GM21786 (cell line): Measurements from ENCODE around the gene FAAH.
"Not testable (repeated sequence)": the region's sequence is repeated elsewhere in the genome, so short reads cannot be mapped to it uniquely, and the experiment has no call there.

Source experiments
- ATAC-seq: cut with Tn5 transposase; IDR thresholded peaks from one replicate; pipeline ENCODE4 v1.9.1; 2021; ENCODE audit not compliant: unreplicated experiment

The FAAH gene

GRCh38 chr1:46394108-46394871 lies at the start of gene FAAH:
Gene FAAH, plus strand, starts transcription at chr1:46394317. Its CDS starts 32 bp downstream, at chr1:46394349.
- ATAC-seq, result no peak

GRCh38 chr1:46344481-46344880 lies 49.6 kb upstream of the FAAH start:
- ATAC-seq, result no peak

DNA sequence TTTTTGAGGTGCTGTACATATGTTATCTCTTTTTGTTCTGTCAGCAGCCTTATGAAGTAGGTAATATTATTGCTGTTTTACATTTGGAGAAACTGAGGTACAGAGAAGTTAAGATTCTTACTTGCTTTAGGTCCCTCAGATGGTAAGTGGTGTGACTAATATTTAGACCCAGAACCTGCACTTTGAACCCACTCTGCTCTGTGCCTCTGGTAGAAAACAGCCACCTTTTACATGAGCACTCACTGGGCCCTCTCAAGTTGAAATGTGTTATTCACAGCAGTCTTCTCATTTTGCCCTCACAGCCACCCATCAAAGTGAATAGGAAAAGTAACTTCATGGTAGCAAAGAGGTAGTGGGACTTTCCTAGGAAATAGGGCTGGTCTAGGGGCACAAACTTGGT lies 48.8 kb upstream of the FAAH start:
- ATAC-seq, result no peak

DNA sequence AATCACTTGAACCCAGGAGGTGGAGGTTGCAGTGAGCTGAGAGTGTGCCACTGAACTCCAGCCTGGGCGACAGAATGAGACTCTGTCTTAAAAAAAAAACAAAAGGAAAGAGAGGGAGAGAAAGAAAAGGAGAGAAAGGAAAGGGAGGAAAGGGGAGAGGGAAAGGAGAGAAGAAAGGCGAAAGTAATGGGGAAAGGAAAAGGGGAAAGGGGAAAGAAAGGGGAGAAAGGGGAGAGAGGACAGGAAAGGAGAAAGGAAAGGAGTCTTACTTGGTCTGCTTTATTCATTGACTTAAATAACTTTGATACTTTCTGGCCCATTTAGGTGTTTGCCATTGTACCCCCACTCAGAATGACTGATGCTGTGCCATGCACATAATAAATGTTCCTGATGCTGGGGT lies 41.8 kb upstream of the FAAH start:
- ATAC-seq, result no peak

DNA sequence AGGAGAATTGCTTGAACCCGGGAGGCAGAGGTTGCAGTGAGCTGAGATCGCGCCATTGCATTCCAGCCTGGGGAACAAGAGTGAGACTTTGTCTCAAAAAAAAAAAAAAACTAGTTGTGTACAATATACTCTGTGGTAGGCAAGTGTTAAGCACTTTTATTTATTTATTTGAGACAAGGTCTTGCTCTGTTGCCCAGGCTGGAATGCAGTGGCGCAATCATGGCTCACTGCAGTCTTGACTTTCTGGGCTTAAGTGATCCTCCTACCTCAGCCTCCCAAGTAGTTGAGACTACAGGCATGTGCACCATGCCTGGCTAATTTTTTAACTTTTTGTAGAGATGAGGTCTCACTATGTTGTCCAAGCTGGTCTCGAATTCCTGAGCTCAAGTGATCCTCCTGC lies 38.2 kb upstream of the FAAH start:
- not testable (repeated sequence) for ATAC-seq

DNA sequence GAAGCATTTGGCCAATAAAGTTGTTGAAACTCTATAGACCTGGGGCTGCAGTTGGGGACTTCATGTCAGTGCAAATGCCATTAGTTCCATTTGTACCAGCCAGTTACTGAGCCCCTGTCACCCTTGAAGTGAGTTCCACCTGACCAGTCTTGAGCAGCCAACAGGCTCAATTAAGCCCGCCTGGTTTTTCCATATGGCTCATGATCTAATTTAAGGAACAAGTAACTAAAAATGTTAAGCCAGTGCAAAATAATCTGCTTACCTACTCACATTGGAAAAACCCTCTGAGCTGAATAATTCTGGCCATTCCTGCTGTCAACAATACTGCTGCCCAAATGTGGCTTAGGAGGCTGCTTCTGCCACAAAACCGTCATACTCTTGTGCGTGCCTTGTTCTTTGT lies 32.0 kb upstream of the FAAH start:
- no peak for ATAC-seq

GRCh38 chr1:46363121-46363520 lies 31.0 kb upstream of the FAAH start:
- no peak for ATAC-seq

DNA sequence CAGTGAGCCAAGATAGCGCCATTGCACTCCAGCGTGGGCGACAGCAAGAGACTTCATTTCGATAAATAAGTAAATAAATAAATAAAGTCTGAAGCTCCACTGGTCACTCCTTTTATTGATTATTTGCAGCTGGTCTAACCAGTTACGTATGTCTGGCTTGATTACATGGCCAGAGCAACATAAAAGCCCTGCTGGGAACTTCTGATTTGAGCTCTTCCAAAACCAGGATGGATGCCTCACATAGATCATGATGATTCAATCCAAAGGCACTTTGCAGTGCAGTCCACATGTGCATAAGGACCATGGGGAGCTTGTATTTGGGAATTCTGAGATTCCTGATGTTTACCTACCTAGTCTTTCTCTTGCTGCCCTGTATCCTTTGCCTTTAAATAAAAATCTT lies 29.5 kb upstream of the FAAH start:
- no peak for ATAC-seq

DNA sequence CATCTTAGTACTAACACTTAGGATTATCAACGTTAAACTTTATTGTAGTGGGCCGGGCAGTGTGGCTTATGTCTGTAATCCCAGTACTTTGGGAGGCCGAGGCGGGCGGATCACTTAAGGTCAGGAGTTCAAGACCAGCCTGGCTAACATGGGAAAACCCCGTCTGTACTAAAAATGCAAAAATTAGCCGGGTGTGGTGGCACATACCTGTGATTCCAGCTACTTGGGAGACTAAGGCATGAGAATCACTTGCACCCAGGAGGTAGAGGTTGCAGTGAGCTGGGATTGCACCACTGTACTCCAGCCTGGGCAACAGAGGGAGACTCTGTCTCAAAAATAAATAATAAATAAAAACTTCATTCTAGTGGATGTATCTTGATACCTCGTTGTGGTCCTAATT lies 28.3 kb upstream of the FAAH start:
- not testable (repeated sequence) for ATAC-seq

DNA sequence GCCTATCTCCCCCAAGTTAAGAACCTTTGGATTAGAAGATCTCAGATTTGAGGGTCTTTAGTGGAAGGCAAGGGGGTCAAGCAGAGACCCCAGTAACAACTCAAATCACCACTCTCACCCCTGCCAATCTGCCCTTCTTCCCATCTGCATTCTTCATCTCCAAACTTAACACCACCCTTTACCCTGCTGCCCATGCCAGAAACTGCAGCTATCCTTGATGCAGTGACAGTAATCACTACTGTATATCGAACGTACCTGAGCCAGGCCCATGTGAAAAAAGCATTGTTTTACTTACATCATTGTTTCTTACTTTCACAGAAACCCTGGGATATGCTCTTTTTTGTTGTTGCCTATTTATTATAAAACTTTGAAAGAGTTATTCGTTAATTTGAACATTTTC lies 27.0 kb upstream of the FAAH start:
- no peak for ATAC-seq

DNA sequence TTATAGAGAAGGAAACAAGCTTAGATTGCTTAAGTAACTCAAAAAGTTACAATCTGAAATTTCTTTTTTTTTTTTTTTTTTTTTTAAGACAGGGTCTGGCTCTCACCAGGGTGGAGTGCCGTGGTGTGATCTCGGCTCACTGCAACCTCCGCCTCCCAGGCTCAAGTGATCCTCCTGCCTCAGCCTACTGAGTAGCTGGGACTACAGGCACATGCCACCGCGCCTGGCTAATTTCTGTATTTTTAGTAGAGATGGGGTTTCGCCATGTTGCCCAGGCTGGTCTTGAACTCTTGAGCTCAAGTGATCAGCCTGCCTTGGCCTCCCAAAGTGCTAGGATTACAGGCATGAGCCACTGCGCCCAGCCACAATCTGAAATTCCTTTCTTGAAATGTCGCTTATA lies 26.4 kb upstream of the FAAH start:
- not testable (repeated sequence) for ATAC-seq

- no peak for ATAC-seq
Measured at GRCh38 chr1:46368791-46369190, 25.3 kb upstream of the FAAH start.

DNA sequence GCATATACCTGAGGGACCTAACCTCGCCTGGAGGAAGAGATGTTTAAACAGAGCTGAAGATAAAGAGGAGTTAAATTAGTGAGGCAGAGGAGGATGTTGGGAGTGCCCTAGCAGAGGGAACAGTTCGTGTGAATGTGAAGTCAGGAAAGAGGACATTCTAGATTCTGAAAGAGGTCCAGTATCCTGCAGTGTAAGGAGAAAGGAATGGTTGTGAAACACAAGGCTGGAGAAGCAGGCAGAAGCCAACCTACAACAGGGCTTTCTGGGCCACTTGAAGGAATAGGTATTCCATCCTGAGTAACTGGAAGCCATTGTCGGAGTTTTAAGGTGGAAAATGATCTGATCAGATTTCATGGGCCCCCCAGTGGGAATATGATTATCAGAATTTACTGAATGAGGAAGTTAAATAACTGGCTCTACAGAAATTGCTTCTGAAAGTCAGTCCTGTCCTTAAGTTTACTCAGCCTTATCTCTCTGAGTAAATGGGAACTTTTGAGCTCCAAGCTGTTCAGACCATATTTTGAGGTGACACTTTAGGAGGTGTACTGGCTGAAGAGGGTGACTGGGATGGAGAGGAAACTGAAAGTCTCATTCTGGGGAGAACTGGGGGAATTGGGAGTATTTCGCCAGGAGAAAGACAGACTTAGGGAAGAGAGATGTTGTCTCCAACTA lies 24.4 kb upstream of the FAAH start:
- no peak for ATAC-seq

DNA sequence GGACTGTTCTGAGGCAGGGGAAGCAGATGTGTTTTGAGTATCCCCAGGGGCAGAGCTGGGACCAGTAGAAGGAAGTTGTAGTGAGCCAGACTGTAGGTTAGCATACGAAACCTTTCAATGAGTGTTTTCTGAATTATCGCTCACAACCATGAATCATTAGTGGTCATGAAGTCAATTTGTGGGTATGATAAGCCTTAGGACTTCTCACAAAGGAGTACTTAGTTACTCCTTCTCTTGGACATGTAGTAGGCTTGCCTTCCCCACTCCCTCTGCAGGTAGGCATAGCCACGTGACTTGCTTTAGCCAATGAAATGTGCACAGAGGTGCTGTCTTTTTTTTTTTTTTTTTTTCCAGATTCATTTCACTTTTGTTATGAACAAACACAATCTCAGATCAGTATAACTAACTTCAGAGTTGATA lies 23.9 kb upstream of the FAAH start:
- peak; percentile 54 for ATAC-seq

DNA sequence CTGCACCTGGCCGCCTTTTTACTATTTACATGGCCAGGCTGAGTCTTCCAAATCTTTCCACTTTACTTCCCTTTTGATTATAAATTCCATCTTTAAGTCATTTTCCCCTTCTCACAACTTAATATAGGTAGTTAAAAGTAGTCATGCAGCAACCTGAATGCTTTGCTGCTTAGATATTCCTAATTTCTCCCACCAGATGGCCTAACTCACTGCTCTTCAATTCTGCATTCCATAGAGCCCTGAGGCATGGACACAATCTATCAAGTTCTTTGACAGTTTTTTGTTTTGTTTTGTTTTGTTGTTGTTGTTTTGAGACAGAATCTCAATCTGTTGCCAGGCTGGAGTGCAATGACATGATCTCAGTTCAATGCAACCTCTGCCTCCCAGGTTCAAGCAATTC lies 21.7 kb upstream of the FAAH start:
- no peak for ATAC-seq

DNA sequence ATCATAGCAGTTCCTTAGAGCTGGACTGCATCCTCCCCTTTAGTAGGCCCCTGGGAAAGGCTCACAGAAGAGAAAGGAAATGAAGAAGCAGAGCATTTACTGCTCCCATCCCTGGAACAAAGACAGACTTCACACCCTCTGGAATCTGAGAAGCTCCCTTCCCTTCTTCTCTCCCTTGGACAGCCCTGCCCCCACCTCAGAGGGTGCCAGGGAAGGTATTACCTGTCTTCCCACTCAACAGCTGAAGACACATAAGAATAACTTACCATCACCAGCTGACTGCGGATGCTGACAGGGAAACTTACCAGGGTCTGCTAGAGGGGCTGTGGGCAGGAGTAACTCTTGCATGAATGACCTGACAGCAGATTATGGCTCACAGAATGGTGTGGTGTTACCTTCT lies 14.1 kb upstream of the FAAH start:
- no peak for ATAC-seq

GRCh38 chr1:46380508-46380907 lies 13.6 kb upstream of the FAAH start:
- ATAC-seq, result no peak

GRCh38 chr1:46393510-46393909 lies 607 bp upstream of the FAAH start:
- ATAC-seq, result no peak

DNA sequence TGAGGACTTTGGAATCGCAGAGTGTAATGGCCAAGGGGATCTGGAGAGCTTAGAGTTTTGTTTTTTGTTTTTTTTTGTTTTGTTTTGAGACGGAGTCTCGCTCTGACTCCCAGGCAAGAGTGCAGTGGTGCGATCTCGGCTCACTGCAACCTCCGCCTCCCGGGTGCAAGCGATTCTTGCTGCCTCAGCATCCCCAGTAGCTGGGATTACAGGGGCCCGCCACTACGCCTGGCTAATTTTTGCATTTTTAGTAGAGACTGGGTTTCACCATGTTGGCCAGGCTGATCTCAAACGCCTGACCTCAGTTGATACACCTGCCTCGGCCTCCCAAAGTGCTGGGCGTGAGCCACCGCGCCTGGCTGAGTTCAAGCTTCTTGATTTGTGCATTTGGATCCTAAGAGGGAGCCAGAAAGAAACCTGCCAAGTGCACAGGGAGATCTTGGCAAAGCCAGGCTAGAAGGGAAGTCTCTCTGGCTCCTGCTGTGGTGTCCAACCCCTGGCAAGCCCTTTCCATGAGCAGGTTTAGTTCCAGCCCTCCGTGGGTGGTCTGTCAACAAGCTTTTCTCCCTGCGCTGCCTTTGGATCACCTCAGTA lies 852 bp downstream of the FAAH start:
- no peak for ATAC-seq

- no peak for ATAC-seq
Measured at GRCh38 chr1:46396441-46397398, 2.6 kb downstream of the FAAH start.

- no peak for ATAC-seq
Measured at GRCh38 chr1:46399307-46399706, 5.2 kb downstream of the FAAH start.
